Pancreas (tissue), 10 donors: ENCODE results near the gene GCNT1. TPM values are rescaled to one million over a fixed set of nuclear protein-coding genes. Genes with fewer than 3 reads are reported as not detected.
"Not testable (repeated sequence)": the region's sequence is repeated elsewhere in the genome, so short reads cannot be mapped to it uniquely, and the experiment has no call there.

Source experiments
- ATAC-seq, 4 donors: fragments of 200-7000 bp; cut with Tn5 transposase; one replicate each; pipeline versions ENCODE4 v1.8.0 to v1.9.1; 2020; ENCODE audit warnings: mild to moderate bottlenecking in 4 of 4, moderate library complexity in 4 of 4
- DNase-seq, 6 donors: peaks; one replicate each; pipeline ENCODE4 v3.0.0-alpha.2; 2020
- FAIRE-seq: peaks from 2 replicates; lab custom pipeline; 2012; peaks lifted over from hg19 to GRCh38; lab: Jason Lieb, UNC
- H3K27ac ChIP-seq, 4 donors: fragments of 200-600 bp; sonication (generic); 1 replicate in 3 of 4; 2 replicates in 1 of 4; pipeline versions ENCODE4 v1.5.0 to v1.8.0; 2020
- H3K27me3 ChIP-seq, 4 donors: fragments of 200-600 bp; one replicate each; pipeline ENCODE4 v1.8.0; 2021
- H3K36me3 ChIP-seq, 3 donors: fragments of 200-600 bp; sonication (generic) in 1 of 3; one replicate each; pipeline versions ENCODE4 v1.5.0 to v1.8.0; 2020 to 2021
- H3K4me1 ChIP-seq, 3 donors: fragments of 200-600 bp; one replicate each; pipeline ENCODE4 v1.8.0; 2021
- H3K4me3 ChIP-seq, 4 donors: fragments of 200-600 bp; sonication (generic) in 2 of 4; one replicate each; pipeline versions ENCODE4 v1.5.0 to v1.8.0; 2020 to 2021
- H3K9me3 ChIP-seq, 4 donors: fragments of 200-600 bp; one replicate each; pipeline ENCODE4 v1.8.0; 2021
- WGBS, 2 donors: extraction: QIAGEN DNeasy Blood & Tissue Kit; methylation state at CpG; one replicate each; pipeline ENCODE4 v1.1.7; 2013; 5-methylcytosine and 5-hydroxymethylcytosine counted together
- intact Hi-C, 3 donors: fragments of 100-400 bp; cut with DNase I; formaldehyde crosslinking; loops; one replicate each; pipeline versions ENCODE4 v1.11.1 to v1.14.2; 2022
- polyA plus RNA-seq, 2 donors: library from polyadenylated mRNA; stranded (reverse); fragments of 200-250 nt; gene quantifications; one replicate each; pipeline ENCODE4 v1.2.3, GENCODE V29; 2013
- total RNA-seq, 6 donors: library from RNA; stranded (reverse); fragmentation: NEBNext Ultra II Directional in 4 of 6; extraction: Animal tissue kit (Norgen Biotek cat#: 25700) in 4 of 6; gene quantifications; one replicate each; pipeline versions ENCODE4 v1.2.1 to v1.2.4, GENCODE V29; 2021 to 2023
- TF ChIP-seq, protein P1 (sequence below), 4 donors: fragments of 200-600 bp; sonication (generic) in 3 of 4; IDR thresholded peaks; one replicate each; pipeline versions ENCODE4 v1.5.0 to v1.8.0; 2021; ENCODE audit warnings: antibody characterized with exemption in 4 of 4
- donor health status: healthy with polysubstance abuse.
- donor health status: DM: no; HTN: no; CAD: no; lungs with moderate emphysema.
- donor health status: DM: no; HTN: no; CAD: no.
- donor health status: control.
- donor health status: control.
- donor health status: Bipolar disorder and iron deficiency.
- donor health status: DM: yes; HTN: yes; CAD: no.
- donor health status: DM: no; HTN: no; CAD: no.
- donor health status: DM: no; HTN: no; CAD: no.
- donor health status: DM: yes; HTN: yes; CAD: no.

Gene GCNT1
- total and polyA plus RNA-seq, 8 donors: 1.0 to 7.2 (median 3.3) TPM

DNA sequence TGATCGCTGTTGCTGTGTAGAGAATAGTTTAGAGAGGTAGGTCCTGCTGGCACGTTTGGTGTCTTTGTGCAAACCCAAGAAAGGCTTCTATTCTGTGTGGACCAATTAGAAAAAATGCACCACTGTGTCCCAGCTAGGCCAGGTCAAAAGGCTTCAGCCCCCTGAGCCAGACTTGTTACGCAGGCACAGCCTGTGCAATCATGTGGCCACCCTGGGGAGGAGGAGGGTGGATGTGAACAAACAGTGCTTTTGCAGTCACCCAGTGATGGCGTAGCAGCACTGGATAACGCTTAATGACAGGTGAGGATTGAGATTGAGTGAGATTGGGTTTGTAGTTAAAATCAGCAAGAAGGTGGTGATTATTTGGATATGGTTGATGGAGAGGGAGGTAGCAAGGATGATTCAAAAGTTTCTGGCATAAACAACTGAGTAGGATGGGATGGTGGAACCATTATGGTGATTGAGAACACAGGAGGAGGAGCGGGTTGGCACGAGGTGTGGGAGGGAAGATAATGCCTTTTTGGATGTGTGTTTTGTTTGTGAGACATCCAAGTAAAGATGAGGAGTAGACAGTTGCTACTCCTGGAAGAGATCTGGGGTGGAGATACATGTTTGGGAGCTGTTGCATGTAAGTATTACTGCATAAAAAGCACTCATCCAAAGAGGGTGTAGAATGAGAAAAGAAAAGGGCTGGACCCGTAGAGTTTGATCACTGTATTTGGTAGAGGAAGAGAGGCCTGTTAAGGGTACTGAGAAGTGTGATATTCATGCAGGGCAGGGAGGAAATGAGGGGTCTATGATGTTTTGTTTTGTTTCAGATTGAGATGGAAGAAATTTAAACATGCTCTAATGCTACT lies 6.7 kb downstream of the GCNT1 start:
- Histone ChIP-seq H3K9me3 (no peaks in the 10 kb centered on the region), H3K4me1 (peaks cover 0 to 5% (median 4%) of the 10 kb centered on the region in 3 donors), H3K36me3 (no peaks in the 10 kb centered on the region), H3K4me3 (no peak overlapping the region), H3K27me3 (no peaks in the 10 kb centered on the region), H3K27ac (no peak overlapping the region)
- DNase-seq (no peak), FAIRE-seq (no peak), ATAC-seq (no peak)
- TF ChIP-seq, protein P1, sequence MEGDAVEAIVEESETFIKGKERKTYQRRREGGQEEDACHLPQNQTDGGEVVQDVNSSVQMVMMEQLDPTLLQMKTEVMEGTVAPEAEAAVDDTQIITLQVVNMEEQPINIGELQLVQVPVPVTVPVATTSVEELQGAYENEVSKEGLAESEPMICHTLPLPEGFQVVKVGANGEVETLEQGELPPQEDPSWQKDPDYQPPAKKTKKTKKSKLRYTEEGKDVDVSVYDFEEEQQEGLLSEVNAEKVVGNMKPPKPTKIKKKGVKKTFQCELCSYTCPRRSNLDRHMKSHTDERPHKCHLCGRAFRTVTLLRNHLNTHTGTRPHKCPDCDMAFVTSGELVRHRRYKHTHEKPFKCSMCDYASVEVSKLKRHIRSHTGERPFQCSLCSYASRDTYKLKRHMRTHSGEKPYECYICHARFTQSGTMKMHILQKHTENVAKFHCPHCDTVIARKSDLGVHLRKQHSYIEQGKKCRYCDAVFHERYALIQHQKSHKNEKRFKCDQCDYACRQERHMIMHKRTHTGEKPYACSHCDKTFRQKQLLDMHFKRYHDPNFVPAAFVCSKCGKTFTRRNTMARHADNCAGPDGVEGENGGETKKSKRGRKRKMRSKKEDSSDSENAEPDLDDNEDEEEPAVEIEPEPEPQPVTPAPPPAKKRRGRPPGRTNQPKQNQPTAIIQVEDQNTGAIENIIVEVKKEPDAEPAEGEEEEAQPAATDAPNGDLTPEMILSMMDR (IDR thresholded peaks at IDR 0.05): no peak
- intact Hi-C loops: no loop called here
- 88 to 90% methylated on average over 8 of the region's 8 CpGs for WGBS, 2 donors

DNA sequence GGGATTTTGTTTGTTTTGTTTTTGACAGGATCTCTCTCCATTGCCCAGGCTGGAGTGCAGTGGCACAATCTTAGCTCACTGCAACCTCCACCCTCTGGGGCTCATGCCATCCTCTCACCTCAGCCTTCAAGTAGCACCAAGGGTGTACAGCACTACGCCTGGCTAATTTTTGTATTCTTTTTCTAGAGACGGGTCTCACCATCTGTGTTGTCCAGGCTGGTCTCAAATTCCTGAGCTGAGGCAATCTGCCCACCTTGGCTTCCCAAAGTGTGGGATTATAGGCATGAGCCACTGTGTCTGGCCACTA lies 7.3 kb downstream of the GCNT1 start:
- FAIRE-seq (no peak), ATAC-seq (no peak), DNase-seq (no peak)
- TF ChIP-seq, protein P1 (IDR thresholded peaks at IDR 0.05): no peak
- Histone ChIP-seq H3K27me3 (no peaks in the 10 kb centered on the region), H3K9me3 (no peaks in the 10 kb centered on the region), H3K27ac (no peak overlapping the region), H3K4me3 (no peak overlapping the region), H3K4me1 (peaks cover 0 to 4% (median 0%) of the 10 kb centered on the region in 3 donors), H3K36me3 (no peaks in the 10 kb centered on the region)
- 85 to 86% methylated on average over 2 of the region's 2 CpGs for WGBS, 2 donors
- intact Hi-C loops: no loop called here

DNA sequence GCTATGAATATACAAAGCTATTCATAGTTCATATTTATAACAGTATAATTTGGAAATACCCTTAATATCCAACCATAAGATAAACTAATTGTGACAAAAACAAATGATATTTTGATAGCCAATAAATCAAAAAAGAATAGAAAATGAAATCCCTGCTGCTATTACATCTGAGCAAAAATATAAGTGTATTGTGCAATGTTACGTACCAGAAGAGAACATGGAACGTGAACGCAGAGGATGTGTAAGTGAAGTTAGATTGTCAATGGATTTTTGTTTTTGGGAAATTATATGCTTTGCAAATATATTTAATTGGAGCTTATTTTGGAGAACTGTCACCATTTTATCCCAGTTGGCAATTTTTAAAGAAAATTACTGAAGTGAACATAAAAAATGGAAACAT lies 15.4 kb downstream of the GCNT1 start:
- H3K27ac ChIP-seq: no peak overlapping the region
- TF ChIP-seq, protein P1 (IDR thresholded peaks at IDR 0.05): no peak
- no peak overlapping the region for H3K4me3 ChIP-seq
- no peaks in the 10 kb centered on the region for H3K36me3 ChIP-seq
- 91 to 92% methylated on average over 3 of the region's 3 CpGs for WGBS, 2 donors
- no peaks in the 10 kb centered on the region for H3K27me3 ChIP-seq
- DNase-seq (no peak), ATAC-seq (no peak), FAIRE-seq (no peak)
- intact Hi-C loops: no loop called here
- no peaks in the 10 kb centered on the region for H3K9me3 ChIP-seq
- no peaks in the 10 kb centered on the region for H3K4me1 ChIP-seq

DNA sequence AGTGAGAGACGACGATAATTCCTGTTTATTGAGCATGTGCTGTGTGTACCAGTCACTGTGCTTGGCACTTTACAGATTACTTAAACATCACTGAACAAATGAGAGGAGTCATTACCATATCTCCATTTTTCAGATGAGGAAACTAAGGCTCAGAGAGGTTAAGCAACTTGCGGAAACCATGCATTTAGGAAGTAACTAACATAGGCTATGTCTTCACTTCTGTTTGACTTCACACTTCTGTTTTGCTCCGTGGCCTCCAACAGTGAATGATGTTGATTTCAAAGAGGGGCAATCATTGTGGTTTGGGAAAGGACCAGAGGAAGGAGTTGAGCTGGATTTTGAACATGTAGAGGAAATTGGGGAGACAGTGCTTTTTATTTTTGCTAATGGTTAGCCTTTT lies 16.7 kb downstream of the GCNT1 start:
- Histone ChIP-seq H3K4me3 (no peak overlapping the region), H3K9me3 (no peaks in the 10 kb centered on the region), H3K27ac (no peak overlapping the region), H3K27me3 (no peaks in the 10 kb centered on the region), H3K4me1 (no peaks in the 10 kb centered on the region), H3K36me3 (no peaks in the 10 kb centered on the region)
- WGBS, 2 donors: 89 to 97% methylated on average over 4 of the region's 4 CpGs
- intact Hi-C loops: no loop called here
- FAIRE-seq (no peak), DNase-seq (no peak), ATAC-seq (no peak)
- TF ChIP-seq, protein P1 (IDR thresholded peaks at IDR 0.05): no peak

DNA sequence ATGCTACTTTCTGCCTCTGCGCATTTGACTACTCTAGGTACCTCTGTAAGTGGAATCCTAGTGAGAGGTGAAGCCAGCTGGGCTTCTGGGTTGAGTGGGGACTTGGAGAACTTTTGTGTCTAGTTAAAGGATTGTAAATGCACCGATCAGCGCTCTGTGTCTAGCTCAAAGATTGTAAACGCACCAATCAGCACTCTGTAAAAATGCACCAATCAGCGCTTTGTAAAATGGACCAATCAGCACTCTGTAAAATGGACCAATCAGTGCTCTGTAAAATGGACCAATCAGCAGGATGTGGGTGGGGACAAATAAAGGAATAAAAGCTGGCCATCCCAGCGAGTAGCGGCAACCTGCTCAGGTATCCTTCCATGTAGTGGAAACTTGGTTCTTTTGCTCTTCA lies 18.8 kb downstream of the GCNT1 start:
- H3K9me3 ChIP-seq, FAIRE-seq, H3K27me3 ChIP-seq, H3K27ac ChIP-seq, DNase-seq, intact Hi-C loops, H3K36me3 ChIP-seq, ATAC-seq, H3K4me1 ChIP-seq, H3K4me3 ChIP-seq: not testable (repeated sequence)
- 84 to 90% methylated on average over 7 of the region's 7 CpGs for WGBS, 2 donors
